A549 (cell line): ENCODE data around the gene G3BP1.

ENCODE experiments used
- BHLHE40 ChIP-seq: IDR thresholded peaks from 2 replicates; pipeline ENCODE4 v1.6.1; 2012; ENCODE audit warnings: low read depth, low read length, inconsistent platforms
- CBX2 ChIP-seq: fragments of 200-600 bp; sonication (generic); IDR thresholded peaks from 2 replicates; pipeline ENCODE4 v1.6.1; 2016; ENCODE audit warnings: low read depth, mild to moderate bottlenecking, borderline replicate concordance
- HMGXB4 ChIP-seq: fragments of 250-450 bp; sonication (Bioruptor Pico); IDR thresholded peaks from 2 replicates; pipeline ENCODE4 v1.5.0; 2021; ENCODE audit warnings: mild to moderate bottlenecking, moderate library complexity, borderline replicate concordance
- JUN ChIP-seq, 2 experiments: fragments of >200 bp; sonication (Bioruptor Twin); formaldehyde crosslinking; IDR thresholded peaks; 2 replicates in 1 of 2; 3 replicates in 1 of 2; pipeline ENCODE4 v1.6.1; 2016 to 2017
- MAZ ChIP-seq: fragments of 150-350 bp; IDR thresholded peaks from 2 replicates; pipeline ENCODE4 v1.6.1; 2014; ENCODE audit warnings: antibody characterized with exemption, low read depth, low read length, borderline replicate concordance
- RAD21 ChIP-seq, 2 experiments: fragments of >200 bp in 1 of 2; sonication (Bioruptor Twin) in 1 of 2; formaldehyde crosslinking in 1 of 2; IDR thresholded peaks in 1 of 2; conservative IDR thresholded peaks in 1 of 2; 2 replicates in 1 of 2; 3 replicates in 1 of 2; pipeline ENCODE4 v1.6.1; 2012 to 2018; ENCODE audit warnings: inconsistent platforms in 1 of 2
- RCOR1 ChIP-seq: fragments of 150-350 bp; IDR thresholded peaks from 2 replicates; pipeline ENCODE4 v1.6.1; 2014; ENCODE audit warnings: antibody characterized with exemption, low read length, low read depth
- RFX5 ChIP-seq: fragments of 450-650 bp; IDR thresholded peaks from 2 replicates; pipeline ENCODE4 v1.7.1; 2014; ENCODE audit warnings: antibody characterized with exemption, mild to moderate bottlenecking, moderate library complexity
- TF ChIP-seq, protein P1 (sequence below): fragments of >200 bp; sonication (Bioruptor Twin); formaldehyde crosslinking; IDR thresholded peaks from 3 replicates; pipeline ENCODE4 v1.5.1; 2016
- TF ChIP-seq, protein P2 (sequence below): IDR thresholded peaks from 2 replicates; pipeline ENCODE4 v1.6.1; 2012

DNA sequence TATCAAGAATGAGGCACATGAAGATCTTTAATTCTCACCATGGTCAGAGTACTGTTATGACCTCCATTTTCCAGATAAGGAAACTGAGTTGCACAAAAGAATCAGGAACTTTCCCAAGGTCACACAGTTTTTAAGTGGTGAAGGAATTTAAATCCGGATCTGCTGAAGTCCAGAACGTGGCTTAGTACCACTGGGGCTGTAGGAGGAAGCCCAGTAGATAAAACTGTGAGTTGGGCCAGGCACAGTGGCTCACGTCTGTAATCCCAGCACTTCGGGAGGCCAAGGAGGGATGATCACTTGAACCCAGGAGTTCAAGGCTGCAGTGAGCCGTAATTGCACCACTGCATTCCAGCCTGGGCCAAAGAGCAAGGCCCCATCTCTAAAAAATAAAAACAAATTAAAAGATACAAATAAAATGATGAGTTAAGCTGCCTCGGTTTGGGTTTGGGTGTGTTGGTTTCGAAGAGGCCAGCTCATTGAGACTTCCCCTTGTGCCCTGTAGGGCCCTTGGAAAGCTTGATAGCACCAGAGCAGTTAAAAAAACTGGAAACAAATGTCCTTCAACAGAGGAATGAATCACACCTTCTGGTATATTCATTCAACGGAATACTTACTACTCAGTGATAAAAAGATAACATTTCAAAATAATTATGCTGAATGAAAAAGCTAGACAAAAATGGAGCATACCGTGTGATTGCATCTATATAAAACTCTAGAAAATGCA, 33.5 kb upstream of the G3BP1 start:
- TF ChIP-seq, protein P1, sequence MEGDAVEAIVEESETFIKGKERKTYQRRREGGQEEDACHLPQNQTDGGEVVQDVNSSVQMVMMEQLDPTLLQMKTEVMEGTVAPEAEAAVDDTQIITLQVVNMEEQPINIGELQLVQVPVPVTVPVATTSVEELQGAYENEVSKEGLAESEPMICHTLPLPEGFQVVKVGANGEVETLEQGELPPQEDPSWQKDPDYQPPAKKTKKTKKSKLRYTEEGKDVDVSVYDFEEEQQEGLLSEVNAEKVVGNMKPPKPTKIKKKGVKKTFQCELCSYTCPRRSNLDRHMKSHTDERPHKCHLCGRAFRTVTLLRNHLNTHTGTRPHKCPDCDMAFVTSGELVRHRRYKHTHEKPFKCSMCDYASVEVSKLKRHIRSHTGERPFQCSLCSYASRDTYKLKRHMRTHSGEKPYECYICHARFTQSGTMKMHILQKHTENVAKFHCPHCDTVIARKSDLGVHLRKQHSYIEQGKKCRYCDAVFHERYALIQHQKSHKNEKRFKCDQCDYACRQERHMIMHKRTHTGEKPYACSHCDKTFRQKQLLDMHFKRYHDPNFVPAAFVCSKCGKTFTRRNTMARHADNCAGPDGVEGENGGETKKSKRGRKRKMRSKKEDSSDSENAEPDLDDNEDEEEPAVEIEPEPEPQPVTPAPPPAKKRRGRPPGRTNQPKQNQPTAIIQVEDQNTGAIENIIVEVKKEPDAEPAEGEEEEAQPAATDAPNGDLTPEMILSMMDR, result no peak
- TF ChIP-seq, protein P2, sequence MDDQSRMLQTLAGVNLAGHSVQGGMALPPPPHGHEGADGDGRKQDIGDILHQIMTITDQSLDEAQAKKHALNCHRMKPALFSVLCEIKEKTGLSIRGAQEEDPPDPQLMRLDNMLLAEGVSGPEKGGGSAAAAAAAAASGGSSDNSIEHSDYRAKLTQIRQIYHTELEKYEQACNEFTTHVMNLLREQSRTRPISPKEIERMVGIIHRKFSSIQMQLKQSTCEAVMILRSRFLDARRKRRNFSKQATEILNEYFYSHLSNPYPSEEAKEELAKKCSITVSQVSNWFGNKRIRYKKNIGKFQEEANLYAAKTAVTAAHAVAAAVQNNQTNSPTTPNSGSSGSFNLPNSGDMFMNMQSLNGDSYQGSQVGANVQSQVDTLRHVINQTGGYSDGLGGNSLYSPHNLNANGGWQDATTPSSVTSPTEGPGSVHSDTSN, result no peak
- no peak for TF ChIP-seq RCOR1
- TF ChIP-seq HMGXB4, result no peak
- no peak for TF ChIP-seq MAZ
- no peak for TF ChIP-seq CBX2
- no peak for TF ChIP-seq RFX5
- TF ChIP-seq BHLHE40, result no peak
- no peak for TF ChIP-seq JUN (IDR thresholded peaks at IDR 0.05)
- TF ChIP-seq RAD21 (conservative IDR thresholded peaks at IDR 0.05 in 1 of 2, IDR thresholded peaks at IDR 0.05 in 1 of 2), result no peak
